ENCODE results near the gene TMTC1.

The TMTC1 gene

GRCh38 chr12:29640589-29641345, 143.0 kb downstream of the TMTC1 start:
- peak overlapping the region; percentile 40 for H3K14ac ChIP-seq (ENCODE audit: low read length)
- no CpG with 5 or more reads among the region's 13 CpGs for WGBS (ENCODE audit: extremely low coverage, insufficient coverage, insufficient read length)

GRCh38 chr12:29639893-29640495, 143.7 kb downstream of the TMTC1 start:
- Histone ChIP-seq H2BK12ac (ENCODE audit: low read length) (peak overlapping the region; percentile 73), H3K79me2 (ENCODE audit: control insufficient read depth, insufficient read depth, low read length, poor library complexity) (peaks cover 5% of the 10 kb centered on the region), H3K36me3 (ENCODE audit: control insufficient read depth in 1 of 2, insufficient read depth in 2 of 2, low read length in 2 of 2) (no peaks in the 10 kb centered on the region), H3K79me1 (ENCODE audit: low read length) (peaks cover 14% of the 10 kb centered on the region), H3K14ac (ENCODE audit: low read length) (peak overlapping the region; percentile 79), H3K4me3 (ENCODE audit: low read depth, low read length) (no peak overlapping the region), H2AFZ (ENCODE audit: insufficient read depth, low read length, poor library complexity) (peak overlapping the region; percentile 20), H3K4me2 (ENCODE audit: low read length) (no peak overlapping the region), H2BK120ac (ENCODE audit: insufficient read depth, low read length, poor library complexity) (peak overlapping the region; percentile 81), H3K23ac (ENCODE audit: low read length) (no peak overlapping the region), H2AK5ac (ENCODE audit: low read length) (peak overlapping the region; percentile 54), H3K4ac (ENCODE audit: low read depth, low read length) (peak overlapping the region; percentile 55), H3K9me3 (ENCODE audit: insufficient read depth, low read depth, low read length) (no peaks in the 10 kb centered on the region), H3K18ac (ENCODE audit: low read length) (no peak overlapping the region), H3K27me3 (ENCODE audit: insufficient read depth, low read length) (no peaks in the 10 kb centered on the region), H3K9ac (ENCODE audit: low read length) (no peak overlapping the region), H3K27ac (ENCODE audit: low read depth, low read length) (peak overlapping the region; percentile 37), H4K91ac (ENCODE audit: low read depth, low read length) (peak overlapping the region; percentile 55), H4K8ac (ENCODE audit: low read depth, low read length) (peak overlapping the region; percentile 51), H2BK5ac (ENCODE audit: low read depth, low read length, poor library complexity) (peak overlapping the region; percentile 56), H4K12ac (ENCODE audit: low read depth, low read length) (no peak overlapping the region), H3K4me1 (ENCODE audit: control insufficient read depth in 1 of 2, insufficient read depth in 2 of 2, low read length in 2 of 2) (peaks cover 7 to 9% of the 10 kb centered on the region in 2 experiments)
- DNase-seq, result no peak
- no CpG with 5 or more reads among the region's 10 CpGs for WGBS (ENCODE audit: extremely low coverage, insufficient coverage, insufficient read length)

More at GRCh38 chr12:29640589-29641345, 143.0 kb downstream of the TMTC1 start:
- Histone ChIP-seq H3K27me3 (ENCODE audit: insufficient read depth, low read length) (no peaks in the 10 kb centered on the region), H3K4me2 (ENCODE audit: low read length) (peak overlapping the region; percentile 36), H3K79me2 (ENCODE audit: control insufficient read depth, insufficient read depth, low read length, poor library complexity) (peaks cover 5% of the 10 kb centered on the region), H3K4me1 (ENCODE audit: control insufficient read depth in 1 of 2, insufficient read depth in 2 of 2, low read length in 2 of 2) (peaks cover 7 to 9% of the 10 kb centered on the region in 2 experiments), H2AK5ac (ENCODE audit: low read length) (no peak overlapping the region), H3K36me3 (ENCODE audit: control insufficient read depth in 1 of 2, insufficient read depth in 2 of 2, low read length in 2 of 2) (no peaks in the 10 kb centered on the region), H4K12ac (ENCODE audit: low read depth, low read length) (peak overlapping the region; percentile 59), H3K27ac (ENCODE audit: low read depth, low read length) (peak overlapping the region; percentile 37), H4K91ac (ENCODE audit: low read depth, low read length) (peak overlapping the region; percentile 73), H2BK5ac (ENCODE audit: low read depth, low read length, poor library complexity) (peak overlapping the region; percentile 72), H2BK120ac (ENCODE audit: insufficient read depth, low read length, poor library complexity) (peak overlapping the region; percentile 81), H3K9me3 (ENCODE audit: insufficient read depth, low read depth, low read length) (no peaks in the 10 kb centered on the region), H3K9ac (ENCODE audit: low read length) (no peak overlapping the region), H3K79me1 (ENCODE audit: low read length) (peaks cover 14% of the 10 kb centered on the region), H2BK12ac (ENCODE audit: low read length) (peak overlapping the region; percentile 73), H4K8ac (ENCODE audit: low read depth, low read length) (peak overlapping the region; percentile 51), H2AFZ (ENCODE audit: insufficient read depth, low read length, poor library complexity) (peak overlapping the region; percentile 20), H3K18ac (ENCODE audit: low read length) (peak overlapping the region; percentile 66), H3K23ac (ENCODE audit: low read length) (no peak overlapping the region), H3K4me3 (ENCODE audit: low read depth, low read length) (no peak overlapping the region), H3K4ac (ENCODE audit: low read depth, low read length) (no peak overlapping the region)
- no peak for DNase-seq

- H3K27ac ChIP-seq (ENCODE audit: low read depth, low read length), result no peak overlapping the region
- WGBS (ENCODE audit: extremely low coverage, insufficient coverage, insufficient read length), result no CpG with 5 or more reads among the region's 8 CpGs
Observed at GRCh38 chr12:29638528-29638927, 145.2 kb downstream of the TMTC1 start.

GRCh38 chr12:29634057-29634456, 149.7 kb downstream of the TMTC1 start:
- Histone ChIP-seq H3K9me3 (ENCODE audit: insufficient read depth, low read depth, low read length) (no peaks in the 10 kb centered on the region), H3K14ac (ENCODE audit: low read length) (no peak overlapping the region), H3K4me1 (ENCODE audit: control insufficient read depth in 1 of 2, insufficient read depth in 2 of 2, low read length in 2 of 2) (peaks cover 3 to 4% of the 10 kb centered on the region in 2 experiments), H2BK12ac (ENCODE audit: low read length) (no peak overlapping the region), H3K79me1 (ENCODE audit: low read length) (no peaks in the 10 kb centered on the region), H3K9ac (ENCODE audit: low read length) (no peak overlapping the region), H4K12ac (ENCODE audit: low read depth, low read length) (no peak overlapping the region), H3K79me2 (ENCODE audit: control insufficient read depth, insufficient read depth, low read length, poor library complexity) (no peaks in the 10 kb centered on the region), H4K91ac (ENCODE audit: low read depth, low read length) (no peak overlapping the region), H3K4me2 (ENCODE audit: low read length) (no peak overlapping the region), H3K23ac (ENCODE audit: low read length) (no peak overlapping the region), H2BK5ac (ENCODE audit: low read depth, low read length, poor library complexity) (no peak overlapping the region), H3K36me3 (ENCODE audit: control insufficient read depth in 1 of 2, insufficient read depth in 2 of 2, low read length in 2 of 2) (no peaks in the 10 kb centered on the region), H3K4ac (ENCODE audit: low read depth, low read length) (no peak overlapping the region), H2AK5ac (ENCODE audit: low read length) (no peak overlapping the region), H3K27ac (ENCODE audit: low read depth, low read length) (no peak overlapping the region), H3K27me3 (ENCODE audit: insufficient read depth, low read length) (no peaks in the 10 kb centered on the region), H4K8ac (ENCODE audit: low read depth, low read length) (no peak overlapping the region), H3K18ac (ENCODE audit: low read length) (no peak overlapping the region), H2BK120ac (ENCODE audit: insufficient read depth, low read length, poor library complexity) (no peak overlapping the region), H3K4me3 (ENCODE audit: low read depth, low read length) (no peak overlapping the region), H2AFZ (ENCODE audit: insufficient read depth, low read length, poor library complexity) (no peak overlapping the region)
- no peak for DNase-seq
- WGBS (ENCODE audit: extremely low coverage, insufficient coverage, insufficient read length), result no CpG with 5 or more reads among the region's 3 CpGs

More at GRCh38 chr12:29638528-29638927, 145.2 kb downstream of the TMTC1 start:
- no peak overlapping the region for H3K4me3 ChIP-seq (ENCODE audit: low read depth, low read length)
- no peaks in the 10 kb centered on the region for H3K36me3 ChIP-seq (ENCODE audit: control insufficient read depth in 1 of 2, insufficient read depth in 2 of 2, low read length in 2 of 2)
- no peak overlapping the region for H2AFZ ChIP-seq (ENCODE audit: insufficient read depth, low read length, poor library complexity)
- peaks cover 14% of the 10 kb centered on the region for H3K79me1 ChIP-seq (ENCODE audit: low read length)
- H4K8ac ChIP-seq (ENCODE audit: low read depth, low read length), result no peak overlapping the region
- DNase-seq, result no peak
- H2BK120ac ChIP-seq (ENCODE audit: insufficient read depth, low read length, poor library complexity), result no peak overlapping the region
- no peak overlapping the region for H3K4me2 ChIP-seq (ENCODE audit: low read length)
- H2BK12ac ChIP-seq (ENCODE audit: low read length), result no peak overlapping the region
- H3K4me1 ChIP-seq (ENCODE audit: control insufficient read depth in 1 of 2, insufficient read depth in 2 of 2, low read length in 2 of 2), result peaks cover 10 to 13% of the 10 kb centered on the region in 2 experiments
- no peaks in the 10 kb centered on the region for H3K27me3 ChIP-seq (ENCODE audit: insufficient read depth, low read length)
- no peak overlapping the region for H3K23ac ChIP-seq (ENCODE audit: low read length)
- H2BK5ac ChIP-seq (ENCODE audit: low read depth, low read length, poor library complexity), result no peak overlapping the region
- peaks cover 5% of the 10 kb centered on the region for H3K79me2 ChIP-seq (ENCODE audit: control insufficient read depth, insufficient read depth, low read length, poor library complexity)
- H3K4ac ChIP-seq (ENCODE audit: low read depth, low read length), result no peak overlapping the region
- no peak overlapping the region for H4K91ac ChIP-seq (ENCODE audit: low read depth, low read length)
- H3K9me3 ChIP-seq (ENCODE audit: insufficient read depth, low read depth, low read length), result no peaks in the 10 kb centered on the region
- H4K12ac ChIP-seq (ENCODE audit: low read depth, low read length), result no peak overlapping the region
- no peak overlapping the region for H3K14ac ChIP-seq (ENCODE audit: low read length)
- H3K18ac ChIP-seq (ENCODE audit: low read length), result no peak overlapping the region
- no peak overlapping the region for H3K9ac ChIP-seq (ENCODE audit: low read length)
- H2AK5ac ChIP-seq (ENCODE audit: low read length), result no peak overlapping the region

Measured in trophoblast cell (in vitro differentiated cells and primary cell).